Measurements from ENCODE around the gene NXT1. TPM values are rescaled to one million over a fixed set of nuclear protein-coding genes. Genes with fewer than 3 reads are reported as not detected.

Gene NXT1
- polyA plus RNA-seq, 1 donor from 2014 or later = 46.3 TPM

DNA sequence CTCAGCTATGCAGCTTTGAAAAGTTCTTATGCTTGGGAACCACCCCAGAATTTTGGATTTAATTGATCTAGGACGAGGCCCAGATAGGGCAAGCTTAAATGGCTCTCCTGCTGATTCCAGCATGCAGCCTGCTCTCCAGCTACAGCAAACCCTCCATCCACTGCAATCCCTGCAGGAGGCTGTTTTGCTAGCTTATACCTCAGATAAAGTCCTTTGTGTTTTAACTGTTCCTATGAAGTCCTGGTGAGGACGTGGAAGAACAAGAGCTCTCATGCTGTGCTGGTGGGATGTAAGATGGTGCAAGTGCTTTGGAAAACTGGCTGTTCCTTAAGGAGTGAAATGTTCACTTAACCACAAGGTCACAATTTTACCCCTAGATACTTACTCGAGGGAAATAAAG, 25.5 kb upstream of the NXT1 start:
- no peak overlapping the region for H3K4me2 ChIP-seq (ENCODE audit: low read length)
- no peaks in the 10 kb centered on the region for H3K79me2 ChIP-seq (replicated peaks; ENCODE audit: insufficient read depth, low read length)
- no peak overlapping the region for H2AFZ ChIP-seq (ENCODE audit: low read depth, low read length)
- no peaks in the 10 kb centered on the region for H3K36me3 ChIP-seq (ENCODE audit: insufficient read depth, low read length)
- H4K20me1 ChIP-seq (ENCODE audit: insufficient read depth) = no peaks in the 10 kb centered on the region
- TF ChIP-seq, protein P1, sequence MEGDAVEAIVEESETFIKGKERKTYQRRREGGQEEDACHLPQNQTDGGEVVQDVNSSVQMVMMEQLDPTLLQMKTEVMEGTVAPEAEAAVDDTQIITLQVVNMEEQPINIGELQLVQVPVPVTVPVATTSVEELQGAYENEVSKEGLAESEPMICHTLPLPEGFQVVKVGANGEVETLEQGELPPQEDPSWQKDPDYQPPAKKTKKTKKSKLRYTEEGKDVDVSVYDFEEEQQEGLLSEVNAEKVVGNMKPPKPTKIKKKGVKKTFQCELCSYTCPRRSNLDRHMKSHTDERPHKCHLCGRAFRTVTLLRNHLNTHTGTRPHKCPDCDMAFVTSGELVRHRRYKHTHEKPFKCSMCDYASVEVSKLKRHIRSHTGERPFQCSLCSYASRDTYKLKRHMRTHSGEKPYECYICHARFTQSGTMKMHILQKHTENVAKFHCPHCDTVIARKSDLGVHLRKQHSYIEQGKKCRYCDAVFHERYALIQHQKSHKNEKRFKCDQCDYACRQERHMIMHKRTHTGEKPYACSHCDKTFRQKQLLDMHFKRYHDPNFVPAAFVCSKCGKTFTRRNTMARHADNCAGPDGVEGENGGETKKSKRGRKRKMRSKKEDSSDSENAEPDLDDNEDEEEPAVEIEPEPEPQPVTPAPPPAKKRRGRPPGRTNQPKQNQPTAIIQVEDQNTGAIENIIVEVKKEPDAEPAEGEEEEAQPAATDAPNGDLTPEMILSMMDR (IDR thresholded peaks at IDR 0.05; ENCODE audit: poor library complexity, severe bottlenecking) = no peak
- TF ChIP-seq RAD21 (conservative IDR thresholded peaks at IDR 0.05) (no peak), SMC3 (conservative IDR thresholded peaks at IDR 0.05; ENCODE audit: poor library complexity) (no peak), REST (IDR thresholded peaks at IDR 0.05; ENCODE audit: borderline replicate concordance) (no peak), TAF1 (IDR thresholded peaks at IDR 0.05; ENCODE audit: low read depth) (no peak), EP300 (conservative IDR thresholded peaks at IDR 0.05; ENCODE audit: poor library complexity, severe bottlenecking) (no peak), POLR2AphosphoS5 (IDR thresholded peaks at IDR 0.05) (no peak), EZH2 (IDR thresholded peaks at IDR 0.05; ENCODE audit: borderline replicate concordance, insufficient read depth, low read length, poor library complexity, severe bottlenecking) (no peak), MXI1 (conservative IDR thresholded peaks at IDR 0.05; ENCODE audit: poor library complexity, severe bottlenecking) (no peak)
- H3K27ac ChIP-seq (ENCODE audit: low read length) = no peak overlapping the region
- H3K27me3 ChIP-seq (ENCODE audit: insufficient read depth, low read depth, low read length) = no peaks in the 10 kb centered on the region
- no peaks in the 10 kb centered on the region for H3K9me2 ChIP-seq (ENCODE audit: insufficient read depth, low read length)
- no peaks in the 10 kb centered on the region for H3K9me3 ChIP-seq (ENCODE audit: low read length)
- H3F3A ChIP-seq (ENCODE audit: insufficient read depth, low read length, poor library complexity, severe bottlenecking) = no peaks in the 10 kb centered on the region
- no peak overlapping the region for H3K9ac ChIP-seq (ENCODE audit: low read length)
- no peak overlapping the region for H3K4me3 ChIP-seq (ENCODE audit: low read length)

GRCh38 chr20:23326774-23327173, 23.8 kb upstream of the NXT1 start:
- H3K27me3 ChIP-seq (ENCODE audit: insufficient read depth, low read depth, low read length) = no peaks in the 10 kb centered on the region
- no peak overlapping the region for H3K4me2 ChIP-seq (ENCODE audit: low read length)
- H3K36me3 ChIP-seq (ENCODE audit: insufficient read depth, low read length) = no peaks in the 10 kb centered on the region
- no peaks in the 10 kb centered on the region for H4K20me1 ChIP-seq (ENCODE audit: insufficient read depth)
- H3K9me2 ChIP-seq (ENCODE audit: insufficient read depth, low read length) = no peaks in the 10 kb centered on the region
- no peaks in the 10 kb centered on the region for H3K9me3 ChIP-seq (ENCODE audit: low read length)
- TF ChIP-seq EZH2 (IDR thresholded peaks at IDR 0.05; ENCODE audit: borderline replicate concordance, insufficient read depth, low read length, poor library complexity, severe bottlenecking) (no peak), POLR2AphosphoS5 (IDR thresholded peaks at IDR 0.05) (no peak), SMC3 (conservative IDR thresholded peaks at IDR 0.05; ENCODE audit: poor library complexity) (no peak), EP300 (conservative IDR thresholded peaks at IDR 0.05; ENCODE audit: poor library complexity, severe bottlenecking) (no peak)
- no peak overlapping the region for H3K4me3 ChIP-seq (ENCODE audit: low read length)
- no peak overlapping the region for H3K27ac ChIP-seq (ENCODE audit: low read length)
- H3F3A ChIP-seq (ENCODE audit: insufficient read depth, low read length, poor library complexity, severe bottlenecking) = no peaks in the 10 kb centered on the region
- no peak overlapping the region for H3K9ac ChIP-seq (ENCODE audit: low read length)
- H2AFZ ChIP-seq (ENCODE audit: low read depth, low read length) = no peak overlapping the region
- H3K79me2 ChIP-seq (replicated peaks; ENCODE audit: insufficient read depth, low read length) = no peaks in the 10 kb centered on the region
